HCEC 1CT (cell line): ENCODE data around the gene VSNL1.

ENCODE experiments used
- DNase-seq: peaks from one replicate; pipeline ENCODE4 v3.0.0-alpha.2; 2017

Gene VSNL1

GRCh38 chr2:17616405-17616804 lies 75.9 kb downstream of the VSNL1 start:
- DNase-seq: no peak

- DNase-seq: no peak
These were observed 77.0 kb downstream of the VSNL1 start for GRCh38 chr2:17617516-17617915.

GRCh38 chr2:17617955-17618354 lies 77.5 kb downstream of the VSNL1 start:
- no peak for DNase-seq

GRCh38 chr2:17620280-17620679 lies 79.8 kb downstream of the VSNL1 start:
- no peak for DNase-seq

GRCh38 chr2:17620841-17621240 lies 80.3 kb downstream of the VSNL1 start:
- peak; percentile 71 for DNase-seq

GRCh38 chr2:17621781-17622180 lies 81.3 kb downstream of the VSNL1 start:
- DNase-seq: peak; percentile 56

GRCh38 chr2:17625446-17625845 lies 85.0 kb downstream of the VSNL1 start:
- no peak for DNase-seq

- DNase-seq: no peak
These were observed 86.5 kb downstream of the VSNL1 start for GRCh38 chr2:17626986-17627385.

GRCh38 chr2:17627434-17627833 lies 86.9 kb downstream of the VSNL1 start:
- peak; percentile 37 for DNase-seq

GRCh38 chr2:17628349-17629261 lies 88.1 kb downstream of the VSNL1 start:
- DNase-seq: no peak

- DNase-seq: no peak
These were observed 89.6 kb downstream of the VSNL1 start for GRCh38 chr2:17630089-17630488.

- DNase-seq: no peak
These were observed 94.5 kb downstream of the VSNL1 start for GRCh38 chr2:17634997-17635396.

GRCh38 chr2:17636257-17636656 lies 95.8 kb downstream of the VSNL1 start:
- DNase-seq: no peak

GRCh38 chr2:17637131-17637906 lies 96.8 kb downstream of the VSNL1 start:
- no peak for DNase-seq

- DNase-seq: no peak
These were observed 97.8 kb downstream of the VSNL1 start for GRCh38 chr2:17638196-17638743.

- DNase-seq: no peak
These were observed 99.9 kb downstream of the VSNL1 start for GRCh38 chr2:17640406-17640805.

GRCh38 chr2:17643031-17643615 lies 102.6 kb downstream of the VSNL1 start:
- DNase-seq: peak; percentile 97

- DNase-seq: peak; percentile 20
These were observed 104.7 kb downstream of the VSNL1 start for GRCh38 chr2:17644997-17645720.

- peak; percentile 85 for DNase-seq
These were observed 105.6 kb downstream of the VSNL1 start for GRCh38 chr2:17646081-17646554.

GRCh38 chr2:17646838-17647701 lies 106.6 kb downstream of the VSNL1 start:
- no peak for DNase-seq

GRCh38 chr2:17648581-17648980 lies 108.1 kb downstream of the VSNL1 start:
- no peak for DNase-seq
